ENCODE data around the gene EVX2. TPM values are rescaled to one million over a fixed set of nuclear protein-coding genes. Genes with fewer than 3 reads are reported as not detected.

EVX2 gene
- total and polyA plus RNA-seq, 2 donors (not counting 1 experiment from before 2014, with no cell fraction given), result not detected

DNA sequence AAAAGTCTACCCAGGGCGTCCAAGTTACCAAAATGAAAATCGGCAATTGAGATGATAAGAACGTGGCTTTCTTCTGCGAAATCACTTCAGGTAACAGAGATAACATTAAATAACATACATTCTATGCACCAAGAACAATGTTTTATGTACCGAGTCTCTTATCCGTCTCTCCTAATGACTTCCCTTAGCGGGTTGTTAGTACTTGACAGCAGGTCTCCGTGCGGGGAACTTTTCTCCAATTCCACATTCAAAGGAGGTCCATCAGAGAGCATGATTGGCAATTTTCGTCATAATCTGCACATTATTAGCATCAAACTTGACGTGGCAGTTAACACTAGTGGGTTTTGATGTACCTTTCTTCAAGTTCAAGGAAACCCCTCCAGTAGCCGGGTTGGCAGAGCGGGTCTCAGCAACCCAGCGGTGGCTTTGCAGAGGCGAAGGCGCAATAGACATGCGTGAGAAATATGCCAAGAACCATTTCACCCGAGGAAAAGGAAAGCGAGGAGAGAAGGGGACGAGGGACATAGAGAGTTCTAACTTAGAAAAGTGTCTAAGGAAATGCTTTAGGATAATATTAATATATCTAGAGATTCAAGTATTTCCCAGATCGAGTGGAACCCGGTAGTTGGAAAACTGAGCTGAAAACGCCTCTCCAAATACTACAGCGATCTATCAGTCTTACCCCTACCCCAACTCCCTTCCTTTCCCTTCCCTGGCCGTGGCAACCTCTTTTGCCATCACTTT, 5.0 kb downstream of the EVX2 start:
- Mint-ChIP-seq H3K27me3 (peaks cover 65% of the 10 kb centered on the region), H3K27ac (peak overlapping the region; percentile 64), H3K9me3 (ENCODE audit: insufficient read depth) (peaks cover 3% of the 10 kb centered on the region), H3K4me3 (no peak overlapping the region), H3K4me1 (peaks cover 5% of the 10 kb centered on the region)
- H3K36me3 ChIP-seq (replicated peaks in 1 of 2; ENCODE audit: control extremely low read depth in 1 of 2, control insufficient read depth in 1 of 2, extremely low read depth in 1 of 2, insufficient read depth in 2 of 2, low read length in 1 of 2), result no peaks in the 10 kb centered on the region
- H2AFZ ChIP-seq (ENCODE audit: insufficient read depth, low read depth, low read length, poor library complexity, severe bottlenecking), result no peak overlapping the region
- H3K9me3 ChIP-seq (ENCODE audit: control extremely low read depth in 1 of 3, control insufficient read depth in 2 of 3, insufficient read depth in 1 of 3, low read length in 2 of 3), result peaks cover 7 to 49% (median 22%) of the 10 kb centered on the region in 3 donors
- H3K4me3 ChIP-seq (ENCODE audit: control extremely low read depth in 1 of 5, extremely low read depth in 1 of 5, insufficient read depth in 1 of 5, low read depth in 2 of 5, low read length in 4 of 5), result no peak overlapping the region
- ChIA-PET CTCF (interaction anchor here (1.4 kb wide), 1 partner anchor 49 kb away, joined by 5 read pairs; no protein-coding TSS in a partner anchor), POLR2A (no interaction called here)
- H3K79me2 ChIP-seq (ENCODE audit: control insufficient read depth, insufficient read depth, low read length), result no peaks in the 10 kb centered on the region
- no peak overlapping the region for H3K27ac ChIP-seq (ENCODE audit: low read length in 2 of 2)
- peaks cover 0 to 86% (median 71%) of the 10 kb centered on the region in 4 experiments for H3K27me3 ChIP-seq (replicated peaks in 1 of 4; ENCODE audit: control extremely low read depth in 1 of 4, control insufficient read depth in 3 of 4, insufficient read depth in 4 of 4, low read length in 3 of 4)
- peaks cover 3 to 18% of the 10 kb centered on the region in 2 donors for H3K4me1 ChIP-seq (ENCODE audit: control insufficient read depth in 2 of 2, insufficient read depth in 2 of 2, low read length in 2 of 2)
- WGBS (ENCODE audit: insufficient coverage), result 18% methylated on average over 11 of the region's 25 CpGs
- H3K9ac ChIP-seq (ENCODE audit: low read length), result no peak overlapping the region
- intact Hi-C loops (cut with micrococcal nuclease), result loop anchor here (5.0 kb wide), 1 partner anchor 54 kb away; no protein-coding TSS in a partner anchor
- no peak for ATAC-seq (ENCODE audit: low read depth)
- peak; percentile 39 for DNase-seq
- no peak overlapping the region for H3K4me2 ChIP-seq (replicated peaks; ENCODE audit: low read depth, low read length, poor library complexity, severe bottlenecking)
- no peaks in the 10 kb centered on the region for H4K20me1 ChIP-seq (ENCODE audit: control insufficient read depth, insufficient read depth, low read length, poor library complexity, severe bottlenecking)
- no peak for TF ChIP-seq EZH2 (IDR thresholded peaks at IDR 0.05; ENCODE audit: borderline replicate concordance, insufficient read depth, low read depth, low read length, poor library complexity, severe bottlenecking)

DNA sequence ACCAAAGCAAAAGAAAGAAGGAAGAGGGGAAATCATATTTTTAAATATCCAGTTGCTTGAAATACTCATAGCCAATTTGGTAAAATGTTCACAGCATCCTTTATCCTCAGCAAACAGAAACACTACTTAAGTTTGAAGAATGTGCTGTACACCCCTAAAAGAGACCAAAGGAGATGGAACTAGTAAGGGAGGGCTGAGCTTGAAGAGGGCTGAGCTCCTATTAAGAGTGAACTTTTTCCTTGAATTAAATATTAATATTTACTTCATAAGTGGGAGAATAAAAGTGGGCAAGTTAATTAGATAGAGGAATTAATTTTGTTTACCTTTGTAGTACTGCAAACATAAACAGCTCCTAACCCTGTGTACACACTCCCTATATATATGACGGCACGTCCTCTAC, 7.0 kb downstream of the EVX2 start:
- peaks cover 7 to 38% (median 9%) of the 10 kb centered on the region in 3 donors for H3K9me3 ChIP-seq (ENCODE audit: control extremely low read depth in 1 of 3, control insufficient read depth in 2 of 3, insufficient read depth in 1 of 3, low read length in 2 of 3)
- H3K36me3 ChIP-seq (replicated peaks in 1 of 2; ENCODE audit: control extremely low read depth in 1 of 2, control insufficient read depth in 1 of 2, extremely low read depth in 1 of 2, insufficient read depth in 2 of 2, low read length in 1 of 2), result no peaks in the 10 kb centered on the region
- no peak overlapping the region for H3K4me3 ChIP-seq (ENCODE audit: control extremely low read depth in 1 of 5, extremely low read depth in 1 of 5, insufficient read depth in 1 of 5, low read depth in 2 of 5, low read length in 4 of 5)
- Mint-ChIP-seq H3K27me3 (peaks cover 72% of the 10 kb centered on the region), H3K9me3 (ENCODE audit: insufficient read depth) (peaks cover 3% of the 10 kb centered on the region), H3K4me1 (peaks cover 5% of the 10 kb centered on the region), H3K4me3 (no peak overlapping the region), H3K27ac (no peak overlapping the region)
- ATAC-seq (ENCODE audit: low read depth) (no peak), DNase-seq (peak; percentile 5)
- H3K79me2 ChIP-seq (ENCODE audit: control insufficient read depth, insufficient read depth, low read length), result no peaks in the 10 kb centered on the region
- TF ChIP-seq CTCF (IDR thresholded peaks at IDR 0.05) (no peak), EZH2 (IDR thresholded peaks at IDR 0.05; ENCODE audit: borderline replicate concordance, insufficient read depth, low read depth, low read length, poor library complexity, severe bottlenecking) (no peak)
- POLR2A ChIA-PET, result no interaction called here
- H2AFZ ChIP-seq (ENCODE audit: insufficient read depth, low read depth, low read length, poor library complexity, severe bottlenecking), result no peak overlapping the region
- no peaks in the 10 kb centered on the region for H4K20me1 ChIP-seq (ENCODE audit: control insufficient read depth, insufficient read depth, low read length, poor library complexity, severe bottlenecking)
- CTCF ChIA-PET, result interaction anchor here (2.4 kb wide), 1 partner anchor 50 kb away, joined by 9 read pairs; no protein-coding TSS in a partner anchor
- H3K27me3 ChIP-seq (replicated peaks in 1 of 4; ENCODE audit: control extremely low read depth in 1 of 4, control insufficient read depth in 3 of 4, insufficient read depth in 4 of 4, low read length in 3 of 4), result peaks cover 1 to 84% (median 69%) of the 10 kb centered on the region in 4 experiments
- no peak overlapping the region for H3K9ac ChIP-seq (ENCODE audit: low read length)
- WGBS (ENCODE audit: insufficient coverage), result no CpG with 5 or more reads among the region's 2 CpGs
- intact Hi-C loops (cut with micrococcal nuclease), result loop anchor here (5.0 kb wide), 1 partner anchor 56 kb away; no protein-coding TSS in a partner anchor
- H3K4me2 ChIP-seq (replicated peaks; ENCODE audit: low read depth, low read length, poor library complexity, severe bottlenecking), result no peak overlapping the region
- peaks cover 3 to 24% of the 10 kb centered on the region in 2 donors for H3K4me1 ChIP-seq (ENCODE audit: control insufficient read depth in 2 of 2, insufficient read depth in 2 of 2, low read length in 2 of 2)
- no peak overlapping the region for H3K27ac ChIP-seq (ENCODE audit: low read length in 2 of 2)
